Panc1 (cell line): Measurements from ENCODE around the gene ITGB5. TPM values are rescaled to one million over a fixed set of nuclear protein-coding genes. Genes with fewer than 3 reads are reported as not detected.
A peak's percentile ranks its signal among the peaks of the same experiment; 100 is the strongest.

Source experiments
- ATAC-seq: fragments of 200-7000 bp; cut with Tn5 transposase; 2 replicates; pipeline ENCODE4 v1.9.1; 2020; ENCODE audit warnings: mild to moderate bottlenecking, moderate library complexity
- BruUV-seq: library from RNA; stranded (reverse); fragments of 400-500 nt; replicated peaks from 2 replicates; lab custom pipeline; 2021; lab: Mats Ljungman, UMichigan
- CTCF ChIA-PET: fragments of 300-600 bp; sonication (Branson Sonifier 250); formaldehyde crosslinking; loops from one replicate; lab custom pipeline; 2022; ENCODE audit warnings: antibody characterized with exemption; lab: Charles Lee
- POLR2A ChIA-PET: fragments of 300-600 bp; sonication (Branson Sonifier 250); formaldehyde crosslinking; loops from one replicate; lab custom pipeline; 2022; ENCODE audit warnings: antibody characterized with exemption; lab: Charles Lee
- DNase-seq: peaks from one replicate; pipeline ENCODE4 v3.0.0-alpha.2; 2010; ENCODE audit warnings: low read depth, low spot score
- H3K27ac ChIP-seq: 2 replicates; pipeline ENCODE4 v1.5.1; 2011; ENCODE audit warnings: mild to moderate bottlenecking, low read length, inconsistent platforms
- H3K27me3 ChIP-seq: fragments of 200-500 bp; sonication (Bioruptor generic); 2 replicates; pipeline ENCODE4 v1.6.0; 2014; ENCODE audit warnings: low read length, inconsistent platforms; ENCODE audit not compliant: control insufficient read depth, insufficient read depth
- H3K36me3 ChIP-seq: fragments of 200-500 bp; sonication (Bioruptor generic); 2 replicates; pipeline ENCODE4 v1.5.1; 2014; ENCODE audit warnings: inconsistent platforms, mild to moderate bottlenecking, low read length, moderate library complexity; ENCODE audit not compliant: control insufficient read depth, insufficient read depth
- H3K4me1 ChIP-seq: 2 replicates; pipeline ENCODE4 v1.5.1; 2011; ENCODE audit warnings: inconsistent platforms, mild to moderate bottlenecking, low read length, moderate library complexity; ENCODE audit not compliant: control insufficient read depth, insufficient read depth
- H3K4me3 ChIP-seq, 2 experiments: 2 replicates each; pipeline ENCODE4 v1.5.1; 2011 to 2012; ENCODE audit warnings: low read depth in 2 of 2, low read length in 2 of 2, mild to moderate bottlenecking in 2 of 2, inconsistent platforms in 1 of 2, moderate library complexity in 1 of 2
- H3K9me3 ChIP-seq: fragments of 200-500 bp; sonication (Bioruptor generic); 2 replicates; pipeline ENCODE4 v1.5.1; 2014; ENCODE audit warnings: low read depth, mild to moderate bottlenecking, inconsistent platforms, low read length, moderate library complexity; ENCODE audit not compliant: control insufficient read depth, insufficient read depth
- CTCF ChIP-seq: fragments of 450-650 bp; IDR thresholded peaks from 2 replicates; pipeline ENCODE4 v1.5.1; 2017; ENCODE audit warnings: mild to moderate bottlenecking
- POLR2AphosphoS5 ChIP-seq: IDR thresholded peaks from 2 replicates; pipeline ENCODE4 v1.6.1; 2012; ENCODE audit warnings: mild to moderate bottlenecking, low read depth, low read length, moderate library complexity
- REST ChIP-seq, 2 experiments: IDR thresholded peaks; 2 replicates each; pipeline ENCODE4 v1.6.1; 2011 to 2012; ENCODE audit warnings: low read depth in 2 of 2, control low read depth in 1 of 2, low read length in 1 of 2, mild to moderate bottlenecking in 1 of 2, moderate library complexity in 1 of 2; ENCODE audit not compliant: insufficient read depth in 1 of 2
- SIN3A ChIP-seq: IDR thresholded peaks from 2 replicates; pipeline ENCODE4 v1.6.1; 2012; ENCODE audit warnings: low read depth, mild to moderate bottlenecking, low read length, moderate library complexity, borderline replicate concordance; ENCODE audit not compliant: insufficient read depth
- TCF7L2 ChIP-seq: IDR thresholded peaks from 2 replicates; pipeline ENCODE4 v1.6.1; 2011; ENCODE audit warnings: mild to moderate bottlenecking, low read depth, low read length, inconsistent platforms
- in situ Hi-C: cut with HindIII; loops from 2 replicates; pipeline ENCODE4 v1.10.0; 2016; ENCODE audit warnings: low sequenced_read_pairs, low pct_unique_long_range_greater_than_20kb
- intact Hi-C: fragments of 100-400 bp; cut with micrococcal nuclease; formaldehyde crosslinking; loops from one replicate; pipeline ENCODE4 v1.10.0; 2022; ENCODE audit not compliant: unreplicated experiment
- total RNA-seq: library from RNA; stranded (reverse); gene quantifications from one replicate; pipeline ENCODE4 v1.2.1, GENCODE V29; 2021; ENCODE audit not compliant: unreplicated experiment

The ITGB5 gene
- total RNA-seq, 1 experiment from 2014 or later, result 446 TPM

GRCh38 chr3:124853446-124853845, 33.7 kb downstream of the ITGB5 start:
- intact Hi-C loops, result no loop called here
- Histone ChIP-seq H3K9me3 (no peaks in the 10 kb centered on the region), H3K27me3 (no peaks in the 10 kb centered on the region), H3K4me1 (peaks cover 3% of the 10 kb centered on the region; the same call in 1 of the 2 replicates), H3K27ac (peak overlapping the region; percentile 7; the same call in 1 of the 2 replicates), H3K36me3 (peaks cover 4% of the 10 kb centered on the region; the same call in 1 of the 2 replicates), H3K4me3 (no peak overlapping the region)
- ChIA-PET POLR2A (no interaction called here), CTCF (no interaction called here)
- in situ Hi-C loops, result no loop called here
- TF ChIP-seq POLR2AphosphoS5 (no peak), TCF7L2 (no peak), SIN3A (no peak), CTCF (no peak), REST (IDR thresholded peaks at IDR 0.05; ENCODE audit: insufficient read depth in 1 of 2, low read depth in 2 of 2, low read length in 1 of 2) (no peak)
- DNase-seq, result no peak
- no TSS peak for BruUV-seq
- ATAC-seq, result no peak

GRCh38 chr3:124851905-124852304, 35.3 kb downstream of the ITGB5 start:
- Histone ChIP-seq H3K9me3 (no peaks in the 10 kb centered on the region), H3K36me3 (no peaks in the 10 kb centered on the region; the same call in 1 of the 2 replicates), H3K27me3 (no peaks in the 10 kb centered on the region), H3K4me1 (0 out of 2 replicates have a peak, but pooled peaks cover 3% of the 10 kb centered on the region), H3K4me3 (no peak overlapping the region), H3K27ac (peak overlapping the region; percentile 31; the same call in 1 of the 2 replicates)
- intact Hi-C loops (no loop called here), in situ Hi-C loops (no loop called here)
- no TSS peak for BruUV-seq
- no peak for TF ChIP-seq POLR2AphosphoS5
- no peak for TF ChIP-seq TCF7L2
- no peak for TF ChIP-seq CTCF
- TF ChIP-seq REST (IDR thresholded peaks at IDR 0.05; ENCODE audit: insufficient read depth in 1 of 2, low read depth in 2 of 2, low read length in 1 of 2), result no peak
- no peak for TF ChIP-seq SIN3A
- ChIA-PET POLR2A (interaction anchor here (0.6 kb wide), 1 partner anchor 241 kb away, joined by 3 read pairs; no protein-coding TSS in a partner anchor), CTCF (no interaction called here)
- no peak for DNase-seq
- peak; percentile 38; the same call in 1 of the 2 replicates for ATAC-seq
